ENCODE measurements around the gene GPR146. TPM values are rescaled to one million over a fixed set of nuclear protein-coding genes. Genes with fewer than 3 reads are reported as not detected.

The GPR146 gene
- total and polyA plus RNA-seq, 2 of the 13 experiments (the other 11 are each of a cell fraction or from before 2014, with no cell fraction given), result 2.0 to 15.9 TPM

- TF ChIP-seq, protein P1, sequence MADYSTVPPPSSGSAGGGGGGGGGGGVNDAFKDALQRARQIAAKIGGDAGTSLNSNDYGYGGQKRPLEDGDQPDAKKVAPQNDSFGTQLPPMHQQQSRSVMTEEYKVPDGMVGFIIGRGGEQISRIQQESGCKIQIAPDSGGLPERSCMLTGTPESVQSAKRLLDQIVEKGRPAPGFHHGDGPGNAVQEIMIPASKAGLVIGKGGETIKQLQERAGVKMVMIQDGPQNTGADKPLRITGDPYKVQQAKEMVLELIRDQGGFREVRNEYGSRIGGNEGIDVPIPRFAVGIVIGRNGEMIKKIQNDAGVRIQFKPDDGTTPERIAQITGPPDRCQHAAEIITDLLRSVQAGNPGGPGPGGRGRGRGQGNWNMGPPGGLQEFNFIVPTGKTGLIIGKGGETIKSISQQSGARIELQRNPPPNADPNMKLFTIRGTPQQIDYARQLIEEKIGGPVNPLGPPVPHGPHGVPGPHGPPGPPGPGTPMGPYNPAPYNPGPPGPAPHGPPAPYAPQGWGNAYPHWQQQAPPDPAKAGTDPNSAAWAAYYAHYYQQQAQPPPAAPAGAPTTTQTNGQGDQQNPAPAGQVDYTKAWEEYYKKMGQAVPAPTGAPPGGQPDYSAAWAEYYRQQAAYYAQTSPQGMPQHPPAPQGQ (CRISPR knock-in tag; IDR thresholded peaks at IDR 0.05; ENCODE audit: borderline replicate concordance), result no peak
- TF ChIP-seq ZNF780A (CRISPR knock-in tag; IDR thresholded peaks at IDR 0.05), result no peak
- TF ChIP-seq KDM2A (CRISPR knock-in tag; IDR thresholded peaks at IDR 0.05; ENCODE audit: borderline replicate concordance, low read depth), result no peak
- TF ChIP-seq, protein P2, sequence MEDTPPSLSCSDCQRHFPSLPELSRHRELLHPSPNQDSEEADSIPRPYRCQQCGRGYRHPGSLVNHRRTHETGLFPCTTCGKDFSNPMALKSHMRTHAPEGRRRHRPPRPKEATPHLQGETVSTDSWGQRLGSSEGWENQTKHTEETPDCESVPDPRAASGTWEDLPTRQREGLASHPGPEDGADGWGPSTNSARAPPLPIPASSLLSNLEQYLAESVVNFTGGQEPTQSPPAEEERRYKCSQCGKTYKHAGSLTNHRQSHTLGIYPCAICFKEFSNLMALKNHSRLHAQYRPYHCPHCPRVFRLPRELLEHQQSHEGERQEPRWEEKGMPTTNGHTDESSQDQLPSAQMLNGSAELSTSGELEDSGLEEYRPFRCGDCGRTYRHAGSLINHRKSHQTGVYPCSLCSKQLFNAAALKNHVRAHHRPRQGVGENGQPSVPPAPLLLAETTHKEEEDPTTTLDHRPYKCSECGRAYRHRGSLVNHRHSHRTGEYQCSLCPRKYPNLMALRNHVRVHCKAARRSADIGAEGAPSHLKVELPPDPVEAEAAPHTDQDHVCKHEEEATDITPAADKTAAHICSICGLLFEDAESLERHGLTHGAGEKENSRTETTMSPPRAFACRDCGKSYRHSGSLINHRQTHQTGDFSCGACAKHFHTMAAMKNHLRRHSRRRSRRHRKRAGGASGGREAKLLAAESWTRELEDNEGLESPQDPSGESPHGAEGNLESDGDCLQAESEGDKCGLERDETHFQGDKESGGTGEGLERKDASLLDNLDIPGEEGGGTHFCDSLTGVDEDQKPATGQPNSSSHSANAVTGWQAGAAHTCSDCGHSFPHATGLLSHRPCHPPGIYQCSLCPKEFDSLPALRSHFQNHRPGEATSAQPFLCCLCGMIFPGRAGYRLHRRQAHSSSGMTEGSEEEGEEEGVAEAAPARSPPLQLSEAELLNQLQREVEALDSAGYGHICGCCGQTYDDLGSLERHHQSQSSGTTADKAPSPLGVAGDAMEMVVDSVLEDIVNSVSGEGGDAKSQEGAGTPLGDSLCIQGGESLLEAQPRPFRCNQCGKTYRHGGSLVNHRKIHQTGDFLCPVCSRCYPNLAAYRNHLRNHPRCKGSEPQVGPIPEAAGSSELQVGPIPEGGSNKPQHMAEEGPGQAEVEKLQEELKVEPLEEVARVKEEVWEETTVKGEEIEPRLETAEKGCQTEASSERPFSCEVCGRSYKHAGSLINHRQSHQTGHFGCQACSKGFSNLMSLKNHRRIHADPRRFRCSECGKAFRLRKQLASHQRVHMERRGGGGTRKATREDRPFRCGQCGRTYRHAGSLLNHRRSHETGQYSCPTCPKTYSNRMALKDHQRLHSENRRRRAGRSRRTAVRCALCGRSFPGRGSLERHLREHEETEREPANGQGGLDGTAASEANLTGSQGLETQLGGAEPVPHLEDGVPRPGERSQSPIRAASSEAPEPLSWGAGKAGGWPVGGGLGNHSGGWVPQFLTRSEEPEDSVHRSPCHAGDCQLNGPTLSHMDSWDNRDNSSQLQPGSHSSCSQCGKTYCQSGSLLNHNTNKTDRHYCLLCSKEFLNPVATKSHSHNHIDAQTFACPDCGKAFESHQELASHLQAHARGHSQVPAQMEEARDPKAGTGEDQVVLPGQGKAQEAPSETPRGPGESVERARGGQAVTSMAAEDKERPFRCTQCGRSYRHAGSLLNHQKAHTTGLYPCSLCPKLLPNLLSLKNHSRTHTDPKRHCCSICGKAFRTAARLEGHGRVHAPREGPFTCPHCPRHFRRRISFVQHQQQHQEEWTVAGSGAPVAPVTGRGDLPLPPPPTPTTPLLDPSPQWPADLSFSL (CRISPR knock-in tag; IDR thresholded peaks at IDR 0.05), result no peak
Observed at GRCh38 chr7:1009747-1010146, 34.6 kb upstream of the GPR146 start (continued).

Data from HepG2 (cell line).